H9 (cell line): ENCODE data around the gene PTPN23. TPM values are rescaled to one million over a fixed set of nuclear protein-coding genes. Genes with fewer than 3 reads are reported as not detected.

Experiments
- DNase-seq: peaks from one replicate; pipeline ENCODE4 v3.0.0-alpha.2; 2017
- H2AFZ ChIP-seq: one replicate; pipeline ENCODE4 v1.6.1; 2013; ENCODE audit warnings: mild to moderate bottlenecking, low read length, control low read depth, moderate library complexity
- H2AK5ac ChIP-seq: 2 replicates; pipeline ENCODE4 v1.6.1; 2013; ENCODE audit warnings: low read length, control low read depth, mixed read lengths; ENCODE audit not compliant: insufficient read length
- H2BK120ac ChIP-seq: one replicate; pipeline ENCODE4 v1.6.1; 2013; ENCODE audit warnings: low read depth, mild to moderate bottlenecking, low read length, control low read depth, inconsistent platforms; ENCODE audit not compliant: poor library complexity, severe bottlenecking
- H2BK12ac ChIP-seq: 2 replicates; pipeline ENCODE4 v1.6.1; 2013; ENCODE audit warnings: low read length, control low read depth, mixed read lengths, low read depth; ENCODE audit not compliant: insufficient read length
- H2BK15ac ChIP-seq: 2 replicates; pipeline ENCODE4 v1.6.1; 2013; ENCODE audit warnings: low read depth, low read length, control low read depth
- H2BK20ac ChIP-seq: one replicate; pipeline ENCODE4 v1.6.1; 2013; ENCODE audit warnings: low read depth, mild to moderate bottlenecking, low read length, control low read depth, inconsistent platforms; ENCODE audit not compliant: poor library complexity, severe bottlenecking
- H2BK5ac ChIP-seq: 2 replicates; pipeline ENCODE4 v1.6.1; 2013; ENCODE audit warnings: low read length, control low read depth, mixed read lengths; ENCODE audit not compliant: insufficient read length
- H3K14ac ChIP-seq: 2 replicates; pipeline ENCODE4 v1.6.1; 2013; ENCODE audit warnings: low read length, control low read depth; ENCODE audit not compliant: insufficient read depth
- H3K18ac ChIP-seq: 2 replicates; pipeline ENCODE4 v1.6.1; 2013; ENCODE audit warnings: low read depth, mild to moderate bottlenecking, mixed read lengths, low read length, control low read depth; ENCODE audit not compliant: insufficient read length
- H3K23ac ChIP-seq: 2 replicates; pipeline ENCODE4 v1.6.1; 2013; ENCODE audit warnings: low read length, control low read depth, mixed read lengths, low read depth; ENCODE audit not compliant: insufficient read length
- H3K23me2 ChIP-seq: 2 replicates; pipeline ENCODE4 v1.6.1; 2013; ENCODE audit warnings: low read depth, mild to moderate bottlenecking, mixed read lengths, low read length, control low read depth; ENCODE audit not compliant: insufficient read length, poor library complexity, severe bottlenecking
- H3K27ac ChIP-seq: 2 replicates; pipeline ENCODE4 v1.5.1; 2013; ENCODE audit warnings: low read length, control low read depth, mixed read lengths, low read depth; ENCODE audit not compliant: insufficient read length
- H3K27me3 ChIP-seq: 2 replicates; pipeline ENCODE4 v1.6.1; 2013; ENCODE audit warnings: low read length, control low read depth, inconsistent platforms; ENCODE audit not compliant: insufficient read depth
- H3K4ac ChIP-seq: 2 replicates; pipeline ENCODE4 v1.6.1; 2013; ENCODE audit warnings: low read depth, mild to moderate bottlenecking, control low read depth, inconsistent platforms, low read length, moderate library complexity
- H3K4me1 ChIP-seq: 2 replicates; pipeline ENCODE4 v1.6.1; 2013; ENCODE audit warnings: low read length, control low read depth, inconsistent platforms; ENCODE audit not compliant: insufficient read depth
- H3K4me2 ChIP-seq: 2 replicates; pipeline ENCODE4 v1.6.1; 2013; ENCODE audit warnings: low read length, control low read depth, mixed read lengths; ENCODE audit not compliant: insufficient read length, insufficient read depth
- H3K56ac ChIP-seq: 2 replicates; pipeline ENCODE4 v1.6.1; 2013; ENCODE audit warnings: low read depth, mild to moderate bottlenecking, mixed read lengths, low read length, control low read depth; ENCODE audit not compliant: insufficient read length
- H3K79me1 ChIP-seq: 2 replicates; pipeline ENCODE4 v1.6.1; 2013; ENCODE audit warnings: low read depth, mild to moderate bottlenecking, moderate library complexity, low read length, control low read depth, inconsistent platforms; ENCODE audit not compliant: insufficient read depth, poor library complexity, severe bottlenecking
- H3K79me2 ChIP-seq: 2 replicates; pipeline ENCODE4 v1.6.1; 2013; ENCODE audit warnings: low read length, control low read depth, inconsistent platforms; ENCODE audit not compliant: insufficient read depth
- H3K9ac ChIP-seq: 2 replicates; pipeline ENCODE4 v1.6.1; 2013; ENCODE audit warnings: low read length, control low read depth, mixed read lengths; ENCODE audit not compliant: insufficient read length; ENCODE audit errors: extremely low read depth
- H3K9me3 ChIP-seq: one replicate; pipeline ENCODE4 v1.6.1; 2013; ENCODE audit warnings: low read depth, low read length, inconsistent platforms; ENCODE audit not compliant: control insufficient read depth
- H3T11ph ChIP-seq: one replicate; pipeline ENCODE4 v1.6.1; 2013; ENCODE audit warnings: mild to moderate bottlenecking, low read length, control low read depth, inconsistent platforms
- H4K20me1 ChIP-seq: one replicate; pipeline ENCODE4 v1.6.1; 2013; ENCODE audit not compliant: control insufficient read depth, insufficient read length, insufficient read depth
- H4K5ac ChIP-seq: 2 replicates; pipeline ENCODE4 v1.6.1; 2013; ENCODE audit warnings: low read depth, mild to moderate bottlenecking, mixed read lengths, low read length, control low read depth; ENCODE audit not compliant: insufficient read length
- H4K8ac ChIP-seq: replicated peaks from 2 replicates; pipeline ENCODE4 v1.6.1; 2013; ENCODE audit warnings: low read length, control low read depth, mixed read lengths, low read depth; ENCODE audit not compliant: insufficient read length
- H4K91ac ChIP-seq: 2 replicates; pipeline ENCODE4 v1.6.1; 2013; ENCODE audit warnings: low read depth, mild to moderate bottlenecking, moderate library complexity, mixed read lengths, low read length, control low read depth; ENCODE audit not compliant: insufficient read length
- H3K27ac Mint-ChIP-seq, 3 experiments: 2 replicates in 2 of 3; 3 replicates in 1 of 3; pipeline ENCODE4 v1.8.0; 2020 to 2021; ENCODE audit warnings: mixed read lengths in 3 of 3, mild to moderate bottlenecking in 1 of 3, moderate library complexity in 1 of 3
- H3K27me3 Mint-ChIP-seq: 2 replicates; pipeline ENCODE4 v1.8.0; 2021; ENCODE audit warnings: low read depth, mild to moderate bottlenecking, moderate library complexity, mixed read lengths
- H3K36me3 Mint-ChIP-seq, 3 experiments: 2 replicates in 2 of 3; 3 replicates in 1 of 3; pipeline ENCODE4 v1.8.0; 2020 to 2021; ENCODE audit warnings: low read depth in 3 of 3, mixed read lengths in 3 of 3; ENCODE audit not compliant: insufficient read depth in 1 of 3
- H3K4me1 Mint-ChIP-seq, 2 experiments: 2 replicates each; pipeline ENCODE4 v1.8.0; 2020; ENCODE audit warnings: mixed read lengths in 2 of 2
- H3K4me3 Mint-ChIP-seq, 2 experiments: 2 replicates in 1 of 2; 3 replicates in 1 of 2; pipeline ENCODE4 v1.8.0; 2020 to 2021; ENCODE audit warnings: mild to moderate bottlenecking in 2 of 2, mixed read lengths in 2 of 2, moderate library complexity in 1 of 2
- H3K9me3 Mint-ChIP-seq, 2 experiments: 2 replicates in 1 of 2; 3 replicates in 1 of 2; pipeline ENCODE4 v1.8.0; 2020; ENCODE audit warnings: mild to moderate bottlenecking in 2 of 2, mixed read lengths in 2 of 2, moderate library complexity in 1 of 2
- WGBS: extraction: QIAGEN DNeasy Blood & Tissue Kit; methylation state at CpG from one replicate; pipeline ENCODE4 v1.1.7; 2013; ENCODE audit warnings: missing lambda C conversion rate, low lambda C conversion rate, mixed read lengths; ENCODE audit not compliant: insufficient read length; ENCODE audit errors: extremely low coverage; 5-methylcytosine and 5-hydroxymethylcytosine counted together
- total RNA-seq: library from RNA; stranded (reverse); gene quantifications from 2 replicates; pipeline ENCODE4 v1.2.1, GENCODE V29; 2021
- TF ChIP-seq, protein P1 (sequence below): fragments of 200-600 bp; sonication (generic); conservative IDR thresholded peaks from 3 replicates; pipeline ENCODE4 v1.8.0; 2021; ENCODE audit warnings: antibody characterized with exemption, mild to moderate bottlenecking

Gene PTPN23
- total RNA-seq, 1 experiment from 2014 or later, result 42.2 TPM

DNA sequence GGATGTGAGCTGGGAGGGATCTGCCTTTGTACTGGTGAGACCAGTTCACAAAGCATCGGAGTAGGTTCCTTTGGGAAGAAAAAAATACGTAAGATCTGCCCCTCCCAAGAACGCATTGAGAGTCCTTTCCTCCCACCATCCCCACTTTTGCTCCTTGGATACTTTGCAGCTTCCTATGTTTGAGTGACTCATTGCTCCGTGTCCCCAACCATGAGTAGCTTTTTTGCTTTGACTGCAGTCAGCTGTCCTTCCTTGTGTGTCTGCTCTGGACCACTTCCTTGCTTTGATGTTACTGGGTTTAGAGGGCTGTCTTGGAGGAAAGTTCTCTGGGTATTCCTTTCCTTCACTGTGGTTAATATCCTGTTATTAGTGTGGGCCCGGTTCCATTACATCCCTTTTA lies 43.2 kb upstream of the PTPN23 start:
- Histone ChIP-seq H4K5ac (no peak overlapping the region), H2BK120ac (no peak overlapping the region), H3K9me3 (no peaks in the 10 kb centered on the region), H3K79me1 (no peaks in the 10 kb centered on the region), H2AK5ac (no peak overlapping the region), H2BK5ac (no peak overlapping the region), H3K23me2 (no peaks in the 10 kb centered on the region), H3K4ac (no peak overlapping the region), H2BK20ac (no peak overlapping the region), H3K4me1 (no peaks in the 10 kb centered on the region), H4K91ac (no peak overlapping the region), H2BK12ac (no peak overlapping the region), H3K56ac (no peak overlapping the region), H2BK15ac (no peak overlapping the region), H3T11ph (no peak overlapping the region), H4K20me1 (peaks cover 2% of the 10 kb centered on the region), H3K4me2 (no peak overlapping the region), H3K14ac (no peak overlapping the region), H3K23ac (no peak overlapping the region), H3K27ac (no peak overlapping the region), H3K9ac (no peak overlapping the region), H4K8ac (no peak overlapping the region), H2AFZ (no peak overlapping the region), H3K27me3 (no peaks in the 10 kb centered on the region), H3K79me2 (no peaks in the 10 kb centered on the region), H3K18ac (no peak overlapping the region)
- H3K4me3 Mint-ChIP-seq, result no peak overlapping the region
- DNase-seq, result no peak
- no peak overlapping the region for H3K27ac Mint-ChIP-seq
- no peaks in the 10 kb centered on the region for H3K4me1 Mint-ChIP-seq
- no peaks in the 10 kb centered on the region for H3K9me3 Mint-ChIP-seq
- H3K36me3 Mint-ChIP-seq, result peaks cover 54 to 78% (median 67%) of the 10 kb centered on the region in 3 experiments; a peak in 6 of 7 replicates
- TF ChIP-seq, protein P1, sequence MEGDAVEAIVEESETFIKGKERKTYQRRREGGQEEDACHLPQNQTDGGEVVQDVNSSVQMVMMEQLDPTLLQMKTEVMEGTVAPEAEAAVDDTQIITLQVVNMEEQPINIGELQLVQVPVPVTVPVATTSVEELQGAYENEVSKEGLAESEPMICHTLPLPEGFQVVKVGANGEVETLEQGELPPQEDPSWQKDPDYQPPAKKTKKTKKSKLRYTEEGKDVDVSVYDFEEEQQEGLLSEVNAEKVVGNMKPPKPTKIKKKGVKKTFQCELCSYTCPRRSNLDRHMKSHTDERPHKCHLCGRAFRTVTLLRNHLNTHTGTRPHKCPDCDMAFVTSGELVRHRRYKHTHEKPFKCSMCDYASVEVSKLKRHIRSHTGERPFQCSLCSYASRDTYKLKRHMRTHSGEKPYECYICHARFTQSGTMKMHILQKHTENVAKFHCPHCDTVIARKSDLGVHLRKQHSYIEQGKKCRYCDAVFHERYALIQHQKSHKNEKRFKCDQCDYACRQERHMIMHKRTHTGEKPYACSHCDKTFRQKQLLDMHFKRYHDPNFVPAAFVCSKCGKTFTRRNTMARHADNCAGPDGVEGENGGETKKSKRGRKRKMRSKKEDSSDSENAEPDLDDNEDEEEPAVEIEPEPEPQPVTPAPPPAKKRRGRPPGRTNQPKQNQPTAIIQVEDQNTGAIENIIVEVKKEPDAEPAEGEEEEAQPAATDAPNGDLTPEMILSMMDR, result no peak
- WGBS, result no CpG with 5 or more reads among the region's 5 CpGs
- no peaks in the 10 kb centered on the region for H3K27me3 Mint-ChIP-seq
